Endothelial cell of umbilical vein (primary cell): ENCODE measurements around the gene CORO7.

Source experiments
- EZH2 ChIP-seq: IDR thresholded peaks from 2 replicates; pipeline ENCODE4 v1.6.1; 2012; ENCODE audit warnings: borderline replicate concordance, low read depth, mild to moderate bottlenecking, moderate library complexity, low read length, inconsistent platforms; ENCODE audit not compliant: severe bottlenecking
- POLR2A ChIP-seq: IDR thresholded peaks from 2 replicates; pipeline ENCODE4 v1.6.1; 2012; ENCODE audit warnings: low read depth, mild to moderate bottlenecking, control low read depth, low read length
- TF ChIP-seq, protein P1 (sequence below): IDR thresholded peaks from 2 replicates; pipeline ENCODE4 v1.6.1; 2011; ENCODE audit not compliant: insufficient read depth, insufficient read length

DNA sequence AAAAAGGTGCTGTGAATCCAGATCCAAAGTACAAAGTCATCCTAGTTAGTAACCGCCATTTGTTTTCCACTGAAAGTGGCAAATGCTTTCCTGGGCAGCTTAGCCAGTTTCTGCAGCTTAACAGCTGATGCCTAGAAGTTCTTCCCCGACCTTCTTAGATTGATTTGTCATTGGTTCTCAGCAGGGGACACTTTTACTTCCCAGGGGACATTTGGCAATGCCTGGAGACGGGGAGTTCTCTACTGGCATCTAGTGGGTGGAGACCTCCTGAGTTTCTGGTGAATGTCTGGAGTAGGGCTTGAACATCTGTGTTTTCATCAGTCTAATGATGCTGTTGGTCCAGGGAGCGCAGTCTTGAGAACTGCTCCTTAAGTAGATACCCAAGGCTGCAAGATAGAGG is 16.8 kb upstream of the CORO7 start:
- TF ChIP-seq, protein P1, sequence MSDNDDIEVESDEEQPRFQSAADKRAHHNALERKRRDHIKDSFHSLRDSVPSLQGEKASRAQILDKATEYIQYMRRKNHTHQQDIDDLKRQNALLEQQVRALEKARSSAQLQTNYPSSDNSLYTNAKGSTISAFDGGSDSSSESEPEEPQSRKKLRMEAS, result no peak
- TF ChIP-seq EZH2, result no peak
- TF ChIP-seq POLR2A, result no peak
